Activated CD4-positive, CD25-positive, alpha-beta regulatory T cell treated with anti-CD3 and anti-CD28 coated beads, Interleukin-2, amount 50 U/mL, for 16 hours (primary cell): ENCODE data around the gene NRG3.

Source experiments
- DNase-seq: peaks from one replicate; pipeline ENCODE4 v3.0.0-alpha.2; 2020; ENCODE audit warnings: low read depth, low spot score

NRG3 gene

GRCh38 chr10:82464966-82465365, 590.0 kb downstream of the NRG3 start:
- no peak for DNase-seq

GRCh38 chr10:82468453-82468852, 593.5 kb downstream of the NRG3 start:
- no peak for DNase-seq

GRCh38 chr10:82472406-82473335, 597.7 kb downstream of the NRG3 start:
- no peak for DNase-seq

- DNase-seq = no peak
Observed at GRCh38 chr10:82477776-82478175, 602.8 kb downstream of the NRG3 start.

- DNase-seq = no peak
Observed at GRCh38 chr10:82492647-82493046, 617.7 kb downstream of the NRG3 start.

GRCh38 chr10:82496114-82496513, 621.1 kb downstream of the NRG3 start:
- no peak for DNase-seq

GRCh38 chr10:82497439-82497838, 622.4 kb downstream of the NRG3 start:
- DNase-seq = no peak

GRCh38 chr10:82498976-82499375, 624.0 kb downstream of the NRG3 start:
- no peak for DNase-seq

GRCh38 chr10:82505009-82505408, 630.0 kb downstream of the NRG3 start:
- no peak for DNase-seq

GRCh38 chr10:82506680-82507376, 631.8 kb downstream of the NRG3 start:
- DNase-seq = no peak

GRCh38 chr10:82515256-82515655, 640.3 kb downstream of the NRG3 start:
- no peak for DNase-seq

GRCh38 chr10:82529062-82529461, 654.1 kb downstream of the NRG3 start:
- no peak for DNase-seq

GRCh38 chr10:82535457-82535856, 660.5 kb downstream of the NRG3 start:
- no peak for DNase-seq

GRCh38 chr10:82536668-82537067, 661.7 kb downstream of the NRG3 start:
- no peak for DNase-seq

- no peak for DNase-seq
Observed at GRCh38 chr10:82538272-82538671, 663.3 kb downstream of the NRG3 start.

GRCh38 chr10:82543631-82544030, 668.6 kb downstream of the NRG3 start:
- no peak for DNase-seq

GRCh38 chr10:82544377-82544776, 669.4 kb downstream of the NRG3 start:
- no peak for DNase-seq

- DNase-seq = no peak
Observed at GRCh38 chr10:82551506-82551905, 676.5 kb downstream of the NRG3 start.

GRCh38 chr10:82552267-82552666, 677.3 kb downstream of the NRG3 start:
- DNase-seq = no peak

GRCh38 chr10:82554381-82554780, 679.4 kb downstream of the NRG3 start:
- no peak for DNase-seq

GRCh38 chr10:82558014-82558607, 683.1 kb downstream of the NRG3 start:
- DNase-seq = no peak

GRCh38 chr10:82564353-82565196, 689.6 kb downstream of the NRG3 start:
- no peak for DNase-seq
